IMR-90 (cell line): ENCODE results near the gene NTMT1. TPM values are rescaled to one million over a fixed set of nuclear protein-coding genes. Genes with fewer than 3 reads are reported as not detected.

Experiments
- ATAC-seq: fragments of 200-7000 bp; cut with Tn5 transposase; 2 replicates; pipeline ENCODE4 v1.9.1; 2020; ENCODE audit warnings: low read depth, mild to moderate bottlenecking, moderate library complexity
- BruUV-seq: library from RNA; stranded (reverse); fragments of 400-500 nt; replicated peaks from 2 replicates; lab custom pipeline; 2021; lab: Mats Ljungman, UMichigan
- CTCF ChIA-PET: fragments of 300-600 bp; formaldehyde crosslinking; extraction: SDS; loops from one replicate; lab custom pipeline; 2021; ENCODE audit warnings: antibody characterized with exemption; lab: Yijun Ruan, JAX
- POLR2A ChIA-PET: fragments of 300-600 bp; sonication (Branson Sonifier 250); formaldehyde crosslinking; loops from one replicate; lab custom pipeline; 2022; ENCODE audit warnings: antibody characterized with exemption; ENCODE audit not compliant: unreplicated experiment; lab: Charles Lee
- DNase-seq: peaks from one replicate; pipeline ENCODE4 v3.0.0; 2013
- H2AFZ ChIP-seq: replicated peaks from 2 replicates; pipeline ENCODE3; 2013; ENCODE audit warnings: low read length, mild to moderate bottlenecking; ENCODE audit not compliant: poor library complexity
- H2AK5ac ChIP-seq: 2 replicates; pipeline ENCODE4 v1.6.1; 2013; ENCODE audit warnings: low read depth, low read length, inconsistent platforms
- H2AK9ac ChIP-seq: replicated peaks from 2 replicates; pipeline ENCODE3; 2013; ENCODE audit warnings: mild to moderate bottlenecking, low read depth, low read length, moderate library complexity; ENCODE audit not compliant: poor library complexity
- H2BK120ac ChIP-seq: 2 replicates; pipeline ENCODE4 v1.6.1; 2013; ENCODE audit warnings: low read depth, low read length, inconsistent platforms
- H2BK15ac ChIP-seq: 3 replicates; pipeline ENCODE4 v1.6.1; 2013; ENCODE audit warnings: low read depth, low read length, inconsistent platforms
- H2BK20ac ChIP-seq: 2 replicates; pipeline ENCODE4 v1.6.1; 2013; ENCODE audit warnings: low read depth, mild to moderate bottlenecking, inconsistent platforms, low read length, moderate library complexity
- H2BK5ac ChIP-seq: 2 replicates; pipeline ENCODE4 v1.6.1; 2013; ENCODE audit warnings: mild to moderate bottlenecking, low read depth, low read length, inconsistent platforms; ENCODE audit not compliant: poor library complexity, severe bottlenecking
- H3K14ac ChIP-seq: replicated peaks from 2 replicates; pipeline ENCODE4 v1.6.1; 2013; ENCODE audit warnings: low read depth, low read length, inconsistent platforms
- H3K18ac ChIP-seq: 2 replicates; pipeline ENCODE4 v1.6.1; 2013; ENCODE audit warnings: low read depth, low read length, control low read depth
- H3K23ac ChIP-seq: 2 replicates; pipeline ENCODE4 v1.6.1; 2013; ENCODE audit warnings: low read depth, low read length, inconsistent platforms
- H3K27ac ChIP-seq: 2 replicates; pipeline ENCODE4 v1.5.1; 2013; ENCODE audit warnings: mild to moderate bottlenecking, control low read depth, low read length; ENCODE audit not compliant: insufficient read depth
- H3K27me3 ChIP-seq: 2 replicates; pipeline ENCODE4 v1.6.1; 2013; ENCODE audit warnings: low read length; ENCODE audit not compliant: control insufficient read depth, insufficient read depth
- H3K36me3 ChIP-seq: 2 replicates; pipeline ENCODE4 v1.6.1; 2013; ENCODE audit warnings: low read length, mixed read lengths; ENCODE audit not compliant: control insufficient read depth, insufficient read depth
- H3K4ac ChIP-seq: 2 replicates; pipeline ENCODE4 v1.6.1; 2013; ENCODE audit warnings: low read depth, low read length, inconsistent platforms
- H3K4me1 ChIP-seq: 2 replicates; pipeline ENCODE4 v1.6.1; 2013; ENCODE audit warnings: low read length, mixed read lengths; ENCODE audit not compliant: control insufficient read depth, insufficient read depth
- H3K4me2 ChIP-seq: 2 replicates; pipeline ENCODE4 v1.6.1; 2013; ENCODE audit warnings: low read depth, mild to moderate bottlenecking, control low read depth, low read length, moderate library complexity
- H3K4me3 ChIP-seq: 2 replicates; pipeline ENCODE4 v1.5.1; 2013; ENCODE audit warnings: low read depth, mild to moderate bottlenecking, control low read depth, low read length, moderate library complexity; ENCODE audit not compliant: insufficient read depth
- H3K56ac ChIP-seq: 2 replicates; pipeline ENCODE4 v1.6.1; 2013; ENCODE audit warnings: low read length, inconsistent platforms; ENCODE audit not compliant: insufficient read depth; ENCODE audit errors: extremely low read depth
- H3K79me1 ChIP-seq, 2 experiments: 2 replicates each; pipeline ENCODE4 v1.6.1; 2013; ENCODE audit warnings: low read length in 2 of 2, inconsistent platforms in 1 of 2, low read depth in 1 of 2
- H3K9ac ChIP-seq: 2 replicates; pipeline ENCODE4 v1.6.1; 2013; ENCODE audit warnings: low read depth, low read length, control low read depth
- H3K9me1 ChIP-seq: 2 replicates; pipeline ENCODE4 v1.6.1; 2013; ENCODE audit warnings: low read length, inconsistent platforms; ENCODE audit not compliant: insufficient read depth
- H3K9me3 ChIP-seq: 2 replicates; pipeline ENCODE4 v1.6.1; 2013; ENCODE audit warnings: low read length; ENCODE audit not compliant: control insufficient read depth, insufficient read depth
- H4K20me1 ChIP-seq: 2 replicates; pipeline ENCODE4 v1.6.1; 2013; ENCODE audit warnings: low read length, inconsistent platforms; ENCODE audit not compliant: insufficient read depth
- H4K5ac ChIP-seq: 2 replicates; pipeline ENCODE4 v1.6.1; 2013; ENCODE audit warnings: mild to moderate bottlenecking, low read depth, low read length, control low read depth
- H4K8ac ChIP-seq, 2 experiments: 2 replicates each; pipeline ENCODE4 v1.6.1; 2013; ENCODE audit warnings: low read depth in 2 of 2, low read length in 2 of 2, control low read depth in 1 of 2, inconsistent platforms in 1 of 2
- H4K91ac ChIP-seq: 2 replicates; pipeline ENCODE4 v1.6.1; 2013; ENCODE audit warnings: low read depth, low read length, inconsistent platforms; ENCODE audit not compliant: insufficient read depth
- BHLHE40 ChIP-seq: fragments of 150-350 bp; IDR thresholded peaks from 2 replicates; pipeline ENCODE4 v1.6.1; 2016; ENCODE audit warnings: mild to moderate bottlenecking, low read depth, low read length
- CHD1 ChIP-seq: IDR thresholded peaks from 2 replicates; pipeline ENCODE4 v1.6.1; 2012; ENCODE audit warnings: low read depth, low read length, improper control_type of control experiment
- CTCF ChIP-seq: conservative IDR thresholded peaks from 2 replicates; pipeline ENCODE4 v1.5.1; 2012; ENCODE audit warnings: mild to moderate bottlenecking, low read depth, low read length, improper control_type of control experiment
- ELK1 ChIP-seq: fragments of 150-350 bp; IDR thresholded peaks from 2 replicates; pipeline ENCODE4 v1.6.1; 2016; ENCODE audit warnings: low read depth, mild to moderate bottlenecking, low read length, moderate library complexity, borderline replicate concordance
- MAFK ChIP-seq: IDR thresholded peaks from 2 replicates; pipeline ENCODE4 v1.6.1; 2012; ENCODE audit warnings: low read depth, low read length, improper control_type of control experiment
- NFE2L2 ChIP-seq: fragments of 150-350 bp; IDR thresholded peaks from 2 replicates; pipeline ENCODE4 v1.6.1; 2016; ENCODE audit warnings: low read depth, mild to moderate bottlenecking, low read length
- POLR2A ChIP-seq: IDR thresholded peaks from 2 replicates; pipeline ENCODE4 v1.6.1; 2012; ENCODE audit warnings: mild to moderate bottlenecking, low read depth, low read length
- RAD21 ChIP-seq: IDR thresholded peaks from 2 replicates; pipeline ENCODE4 v1.6.1; 2012; ENCODE audit warnings: low read length, improper control_type of control experiment
- WGBS, 2 experiments: methylation state at CpG; one replicate each; pipeline versions ENCODE4 v1.1.5 to v1.1.7; 2013; ENCODE audit warnings: missing lambda C conversion rate in 2 of 2; ENCODE audit not compliant: insufficient read length in 1 of 2; ENCODE audit errors: extremely low coverage in 2 of 2; 5-methylcytosine and 5-hydroxymethylcytosine counted together
- dilution Hi-C: fragments of 300-500 bp; cut with HindIII; formaldehyde crosslinking; loops from one replicate; pipeline ENCODE4 v1.14.3; 2018; ENCODE audit warnings: low sequenced_read_pairs; ENCODE audit not compliant: unreplicated experiment
- in situ Hi-C: fragments of 300-500 bp; cut with MboI; formaldehyde crosslinking; loops from 3 replicates; pipeline ENCODE4 v1.14.3; 2019; ENCODE audit warnings: low sequenced_read_pairs, inconsistent platforms, mixed read lengths
- intact Hi-C: fragments of 100-400 bp; cut with micrococcal nuclease; formaldehyde crosslinking; loops from 2 replicates; pipeline ENCODE4 v1.10.0; 2022
- polyA plus RNA-seq, 3 experiments: library from polyadenylated mRNA; depleted of rRNA; stranded (reverse); fragments of >200 nt; gene quantifications; 2 replicates each; pipeline ENCODE4 v1.2.3, GENCODE V29; 2012; ENCODE audit warnings: low replicate concordance in 1 of 3
- total RNA-seq: library from RNA; depleted of rRNA; stranded (reverse); fragments of >200 nt; gene quantifications from 2 replicates; pipeline ENCODE4 v1.2.3, GENCODE V29; 2012

Gene NTMT1
- total and polyA plus RNA-seq, 2 of the 4 experiments (the other 2 are of a cell fraction): 68.1 to 88.1 TPM

- Histone ChIP-seq H3K14ac (0 out of 2 replicates have a peak overlapping the region, but pooled peaks have one; percentile 3), H3K9ac (no peak overlapping the region), H4K8ac (peak overlapping the region in 1 of 2 experiments; percentile 32; a peak in 1 of 4 replicates), H3K27ac (peak overlapping the region; percentile 43; the same call in 1 of the 2 replicates), H3K36me3 (peaks cover 42% of the 10 kb centered on the region), H3K23ac (0 out of 2 replicates have a peak overlapping the region, but pooled peaks have one; percentile 33), H3K4ac (peak overlapping the region; percentile 30; the same call in 1 of the 2 replicates), H3K18ac (no peak overlapping the region), H3K79me1 (peaks cover 16 to 81% of the 10 kb centered on the region in 2 experiments), H2AK9ac (peak overlapping the region; percentile 47), H3K9me3 (no peaks in the 10 kb centered on the region), H3K4me2 (no peak overlapping the region; the same call in 1 of the 2 replicates), H2BK5ac (peak overlapping the region; percentile 27), H2BK20ac (no peak overlapping the region), H3K56ac (no peak overlapping the region), H2BK120ac (no peak overlapping the region), H2AFZ (no peak overlapping the region), H4K5ac (no peak overlapping the region), H3K9me1 (peaks cover 41% of the 10 kb centered on the region), H4K20me1 (peaks cover 93% of the 10 kb centered on the region), H3K4me3 (no peak overlapping the region), H3K27me3 (no peaks in the 10 kb centered on the region), H4K91ac (peak overlapping the region; percentile 17; the same call in 1 of the 2 replicates), H2AK5ac (peak overlapping the region; percentile 76; the same call in 1 of the 2 replicates), H2BK15ac (no peak overlapping the region), H3K4me1 (peaks cover 40% of the 10 kb centered on the region)
- in situ Hi-C loops (no loop called here), dilution Hi-C loops (no loop called here), intact Hi-C loops (no loop called here)
- no TSS peak for BruUV-seq
- no peak; the same call in 1 of the 2 replicates for ATAC-seq
- 65% methylated on average over 2 of the region's 21 CpGs; no CpG with 5 or more reads in 1 of the 2 experiments for WGBS, 2 experiments
- TF ChIP-seq CTCF (no peak), POLR2A (no peak), NFE2L2 (no peak), ELK1 (no peak), RAD21 (no peak), MAFK (no peak), CHD1 (no peak), BHLHE40 (no peak)
- DNase-seq: peak; percentile 49
- POLR2A ChIA-PET: no interaction called here
- CTCF ChIA-PET: interaction anchor here (0.7 kb wide), 1 partner anchor 150 kb away, joined by 3 read pairs; no protein-coding TSS in a partner anchor
These were observed 5.2 kb downstream of the NTMT1 start for GRCh38 chr9:129630967-129631673.
